Smooth muscle cell (in vitro differentiated cells): Measurements from ENCODE around the gene PTCH1. TPM values are rescaled to one million over a fixed set of nuclear protein-coding genes. Genes with fewer than 3 reads are reported as not detected.

Source experiments
- DNase-seq: peaks from one replicate; lab custom pipeline; 2025; ENCODE audit not compliant: unreplicated experiment; lab: John Stamatoyannopoulos, UW
- H2AFZ ChIP-seq: fragments of 200-600 bp; sonication (generic); 2 replicates; pipeline ENCODE4 v1.6.0; 2016; ENCODE audit warnings: antibody characterized with exemption, low read depth, mild to moderate bottlenecking
- H3F3A ChIP-seq: fragments of 200-600 bp; sonication (generic); 2 replicates; pipeline ENCODE4 v1.6.0; 2017; ENCODE audit warnings: antibody characterized with exemption, low read depth
- H3K27ac ChIP-seq: fragments of 200-600 bp; sonication (generic); 2 replicates; pipeline ENCODE4 v1.5.1; 2016; ENCODE audit warnings: low read depth, mild to moderate bottlenecking
- H3K27me3 ChIP-seq: fragments of 200-600 bp; sonication (generic); 2 replicates; pipeline ENCODE4 v1.6.1; 2016; ENCODE audit warnings: low read depth, mild to moderate bottlenecking
- H3K36me3 ChIP-seq: fragments of 200-600 bp; sonication (generic); 2 replicates; pipeline ENCODE4 v1.5.1; 2016; ENCODE audit warnings: low read depth
- H3K4me1 ChIP-seq: fragments of 200-600 bp; sonication (generic); 2 replicates; pipeline ENCODE4 v1.5.1; 2016; ENCODE audit warnings: low read depth
- H3K4me2 ChIP-seq: fragments of 200-600 bp; sonication (generic); 2 replicates; pipeline ENCODE4 v1.6.0; 2016; ENCODE audit warnings: mild to moderate bottlenecking
- H3K4me3 ChIP-seq: fragments of 200-600 bp; sonication (generic); 2 replicates; pipeline ENCODE4 v1.5.1; 2016; ENCODE audit warnings: mild to moderate bottlenecking
- H3K79me2 ChIP-seq: fragments of 200-600 bp; sonication (generic); 2 replicates; pipeline ENCODE4 v1.6.0; 2016; ENCODE audit warnings: low read depth, mild to moderate bottlenecking
- H3K9ac ChIP-seq: fragments of 200-600 bp; sonication (generic); 2 replicates; pipeline ENCODE4 v1.6.0; 2016; ENCODE audit warnings: low read depth
- H3K9me3 ChIP-seq: fragments of 200-600 bp; sonication (generic); replicated peaks from 2 replicates; pipeline ENCODE4 v1.5.1; 2016; ENCODE audit warnings: low read depth
- H4K20me1 ChIP-seq: fragments of 200-600 bp; sonication (generic); 2 replicates; pipeline ENCODE4 v1.6.0; 2016; ENCODE audit warnings: low read depth
- WGBS: methylation state at CpG from one replicate; pipeline ENCODE4 v1.1.7; 2016; ENCODE audit warnings: low lambda C conversion rate; 5-methylcytosine and 5-hydroxymethylcytosine counted together
- polyA plus RNA-seq: library from polyadenylated mRNA; unstranded; fragments of >200 nt; fragmentation: Nextera tagmentation; extraction: Ambion mirVana; gene quantifications from 2 replicates; pipeline ENCODE4 v1.2.1, GENCODE V29; 2016
- total RNA-seq: library from RNA; depleted of rRNA; stranded (reverse); fragments of >200 nt; gene quantifications from 2 replicates; pipeline ENCODE4 v1.2.3, GENCODE V29; 2014
- TF ChIP-seq, protein P1 (sequence below): fragments of 200-600 bp; sonication (generic); IDR thresholded peaks from 2 replicates; pipeline ENCODE4 v1.5.1; 2017; ENCODE audit warnings: borderline replicate concordance, mild to moderate bottlenecking, antibody characterized with exemption; ENCODE audit not compliant: insufficient read depth, poor library complexity, severe bottlenecking

PTCH1 gene
- total and polyA plus RNA-seq, 2 experiments from 2014 or later, result 5.8 to 6.3 TPM

DNA sequence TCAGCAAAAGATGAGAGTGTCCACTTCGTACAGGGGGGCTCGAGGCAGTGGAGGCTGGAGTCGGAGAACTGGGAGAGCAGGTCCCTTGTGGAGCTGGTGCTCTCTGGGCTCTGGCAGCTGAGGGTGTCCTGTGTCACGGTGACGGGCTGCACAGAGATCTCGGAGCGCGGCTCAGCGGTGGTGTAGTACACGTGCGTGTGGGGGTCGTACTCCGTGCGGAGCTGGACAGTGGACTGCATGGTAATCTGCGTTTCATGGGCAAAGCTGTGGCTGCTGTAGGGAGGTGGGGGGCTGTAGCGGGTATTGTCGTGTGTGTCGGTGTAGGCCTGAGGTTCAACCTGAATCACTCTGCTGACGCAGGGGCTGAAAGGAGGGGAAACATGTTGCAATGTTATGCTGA is 48.0 kb downstream of the PTCH1 start:
- Histone ChIP-seq H3K4me1 (no peaks in the 10 kb centered on the region), H3F3A (no peaks in the 10 kb centered on the region), H3K36me3 (peaks cover 5% of the 10 kb centered on the region), H4K20me1 (no peaks in the 10 kb centered on the region), H3K79me2 (no peaks in the 10 kb centered on the region), H3K27me3 (no peaks in the 10 kb centered on the region), H3K9ac (no peak overlapping the region), H3K4me2 (no peak overlapping the region), H3K4me3 (no peak overlapping the region), H3K27ac (no peak overlapping the region), H2AFZ (no peak overlapping the region), H3K9me3 (no peaks in the 10 kb centered on the region)
- TF ChIP-seq, protein P1, sequence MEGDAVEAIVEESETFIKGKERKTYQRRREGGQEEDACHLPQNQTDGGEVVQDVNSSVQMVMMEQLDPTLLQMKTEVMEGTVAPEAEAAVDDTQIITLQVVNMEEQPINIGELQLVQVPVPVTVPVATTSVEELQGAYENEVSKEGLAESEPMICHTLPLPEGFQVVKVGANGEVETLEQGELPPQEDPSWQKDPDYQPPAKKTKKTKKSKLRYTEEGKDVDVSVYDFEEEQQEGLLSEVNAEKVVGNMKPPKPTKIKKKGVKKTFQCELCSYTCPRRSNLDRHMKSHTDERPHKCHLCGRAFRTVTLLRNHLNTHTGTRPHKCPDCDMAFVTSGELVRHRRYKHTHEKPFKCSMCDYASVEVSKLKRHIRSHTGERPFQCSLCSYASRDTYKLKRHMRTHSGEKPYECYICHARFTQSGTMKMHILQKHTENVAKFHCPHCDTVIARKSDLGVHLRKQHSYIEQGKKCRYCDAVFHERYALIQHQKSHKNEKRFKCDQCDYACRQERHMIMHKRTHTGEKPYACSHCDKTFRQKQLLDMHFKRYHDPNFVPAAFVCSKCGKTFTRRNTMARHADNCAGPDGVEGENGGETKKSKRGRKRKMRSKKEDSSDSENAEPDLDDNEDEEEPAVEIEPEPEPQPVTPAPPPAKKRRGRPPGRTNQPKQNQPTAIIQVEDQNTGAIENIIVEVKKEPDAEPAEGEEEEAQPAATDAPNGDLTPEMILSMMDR, result no peak
- 97% methylated on average over 18 of the region's 19 CpGs for WGBS
- no peak for DNase-seq

- no peaks in the 10 kb centered on the region for H3K79me2 ChIP-seq
- no peaks in the 10 kb centered on the region for H3F3A ChIP-seq
- no peak overlapping the region for H3K9ac ChIP-seq
- H3K27me3 ChIP-seq, result no peaks in the 10 kb centered on the region
- peaks cover 17% of the 10 kb centered on the region for H3K4me1 ChIP-seq
- no peak for DNase-seq
- no peaks in the 10 kb centered on the region for H3K9me3 ChIP-seq
- whole genome bisulfite sequencing, result 93% methylated on average over 4 of the region's 4 CpGs
- no peak overlapping the region for H3K4me3 ChIP-seq
- peaks cover 5% of the 10 kb centered on the region for H3K36me3 ChIP-seq
- H3K27ac ChIP-seq, result no peak overlapping the region
- H4K20me1 ChIP-seq, result no peaks in the 10 kb centered on the region
- no peak overlapping the region for H3K4me2 ChIP-seq
- no peak overlapping the region for H2AFZ ChIP-seq
- TF ChIP-seq, protein P1, result no peak
Measured at GRCh38 chr9:95465115-95465514, 51.7 kb downstream of the PTCH1 start.

DNA sequence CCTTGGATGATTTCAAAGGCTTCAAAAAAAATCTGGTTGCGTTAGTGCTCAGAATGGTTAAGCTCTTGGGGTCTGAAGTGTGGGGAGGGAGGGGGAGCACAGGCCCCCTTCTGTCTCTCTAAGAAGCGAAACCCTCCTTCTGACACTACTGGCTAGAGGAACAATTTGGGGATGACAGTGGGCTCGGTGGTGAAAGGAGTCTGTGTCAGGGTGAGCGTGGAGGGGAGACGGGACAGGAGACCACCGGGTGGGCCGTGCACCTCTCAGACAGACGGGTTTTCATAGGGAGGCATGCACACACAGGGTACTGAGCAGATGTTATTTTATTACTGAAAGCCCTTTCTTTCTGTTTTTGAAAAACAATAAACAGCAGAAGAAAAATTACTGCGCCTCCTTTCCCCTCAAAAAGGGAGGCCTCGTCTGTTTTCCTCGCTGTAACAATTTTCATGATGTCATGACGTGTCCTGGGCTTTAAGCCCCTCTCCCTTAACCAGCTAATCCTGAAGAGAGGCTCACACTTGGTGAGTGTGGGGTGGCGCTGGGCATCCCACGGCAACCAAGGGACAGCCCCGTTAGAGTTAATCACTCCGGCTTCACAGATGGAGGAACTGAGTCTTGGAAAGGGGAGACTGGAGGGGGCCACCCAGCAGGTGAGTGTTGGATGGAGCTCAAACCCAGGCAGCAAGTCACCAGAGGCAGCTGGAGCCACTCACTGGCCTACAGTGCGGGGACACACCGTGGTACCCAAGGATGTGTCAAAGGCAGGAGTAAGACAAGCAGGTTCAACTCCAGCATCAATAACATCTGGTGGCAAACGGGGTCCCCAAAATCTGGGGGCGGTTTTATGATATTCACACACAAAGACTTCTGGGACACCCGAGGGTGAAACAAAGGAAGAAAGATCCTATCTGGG is 53.4 kb downstream of the PTCH1 start:
- H3K27me3 ChIP-seq, result no peaks in the 10 kb centered on the region
- H3K9ac ChIP-seq, result no peak overlapping the region
- WGBS, result 58% methylated on average over 21 of the region's 21 CpGs
- peak overlapping the region; percentile 85 for H3K4me2 ChIP-seq
- H3K27ac ChIP-seq, result peak overlapping the region; percentile 33
- H3F3A ChIP-seq, result peaks cover 1% of the 10 kb centered on the region
- no peak for DNase-seq
- peaks cover 5% of the 10 kb centered on the region for H3K36me3 ChIP-seq
- TF ChIP-seq, protein P1, result no peak
- H3K79me2 ChIP-seq, result no peaks in the 10 kb centered on the region
- peaks cover 17% of the 10 kb centered on the region for H3K4me1 ChIP-seq
- no peaks in the 10 kb centered on the region for H3K9me3 ChIP-seq
- no peaks in the 10 kb centered on the region for H4K20me1 ChIP-seq
- H3K4me3 ChIP-seq, result peak overlapping the region; percentile 33
- H2AFZ ChIP-seq, result no peak overlapping the region
